Measurements from ENCODE around the gene MTHFSD. TPM values are rescaled to one million over a fixed set of nuclear protein-coding genes. Genes with fewer than 3 reads are reported as not detected.

The MTHFSD gene
- total and polyA plus RNA-seq, 2 of the 8 experiments (the other 6 are each of a cell fraction or from before 2014, with no cell fraction given), result 7.1 to 9.8 TPM

DNA sequence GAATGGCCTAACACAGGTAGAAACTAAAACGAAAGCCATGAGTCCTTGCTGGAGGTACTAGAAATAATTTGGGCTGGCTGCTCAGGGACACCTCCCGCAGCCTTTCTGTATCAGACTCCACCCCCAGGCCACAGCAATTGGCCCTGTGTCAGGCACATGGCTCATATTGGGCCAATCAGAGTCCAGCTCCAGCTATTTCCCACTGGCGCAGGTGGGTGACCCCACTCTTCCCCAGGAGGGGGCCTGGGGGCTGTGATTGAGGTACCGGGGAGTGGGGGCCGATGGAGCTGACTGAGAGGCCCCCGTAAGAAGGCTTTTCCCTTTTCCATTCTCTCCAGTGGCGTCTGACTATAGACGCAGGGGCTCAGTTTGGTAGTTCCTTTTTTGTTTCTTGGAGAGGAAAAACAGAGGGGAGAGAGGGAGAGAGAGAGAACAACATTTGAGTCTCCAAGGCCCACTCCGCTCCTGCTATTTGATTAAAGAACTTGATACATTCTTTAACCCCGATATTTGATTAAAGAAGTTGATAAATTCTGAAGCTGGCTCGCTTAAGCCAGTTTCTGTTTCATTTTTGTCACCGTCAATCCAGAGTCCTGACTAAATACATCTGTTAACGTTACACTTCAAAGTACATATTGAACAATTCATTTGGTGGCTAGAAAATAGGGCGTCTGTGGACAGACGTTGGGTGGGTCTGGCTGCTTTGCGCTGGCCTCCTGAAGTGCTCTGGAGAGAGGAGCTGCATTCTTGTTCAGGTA, 49.6 kb upstream of the MTHFSD start:
- Histone ChIP-seq H3K27ac (ENCODE audit: low read depth, low read length) (no peak overlapping the region), H3K27me3 (replicated peaks in 1 of 4; ENCODE audit: control insufficient read depth in 3 of 4, extremely low read depth in 1 of 4, insufficient read depth in 3 of 4, low read length in 3 of 4) (no peaks in the 10 kb centered on the region), H2AFZ (ENCODE audit: low read length) (no peak overlapping the region), H2BK12ac (ENCODE audit: low read depth, low read length) (no peak overlapping the region), H4K20me1 (replicated peaks in 1 of 2; ENCODE audit: control insufficient read depth in 1 of 2, insufficient read depth in 2 of 2, low read length in 2 of 2) (no peaks in the 10 kb centered on the region), H2BK5ac (ENCODE audit: low read depth, low read length) (no peak overlapping the region), H4K8ac (ENCODE audit: extremely low read depth, insufficient read depth, low read length) (no peak overlapping the region), H3K36me3 (ENCODE audit: control insufficient read depth in 2 of 4, insufficient read depth in 4 of 4, low read length in 3 of 4) (no peaks in the 10 kb centered on the region), H3K4ac (replicated peaks; ENCODE audit: insufficient read length, low read depth, low read length) (no peak overlapping the region), H4K91ac (replicated peaks; ENCODE audit: insufficient read length, low read length) (no peak overlapping the region), H4K5ac (ENCODE audit: insufficient read length, low read depth, low read length) (no peak overlapping the region), H2BK120ac (replicated peaks; ENCODE audit: low read depth, low read length) (no peak overlapping the region), H3K79me1 (ENCODE audit: low read depth, low read length) (no peaks in the 10 kb centered on the region), H3K23me2 (ENCODE audit: low read depth, low read length) (no peaks in the 10 kb centered on the region), H3K79me2 (ENCODE audit: control insufficient read depth in 1 of 2, insufficient read depth in 2 of 2, low read length in 2 of 2) (no peaks in the 10 kb centered on the region), H3K4me2 (ENCODE audit: insufficient read depth in 1 of 2, low read depth in 2 of 2, low read length in 2 of 2) (no peak overlapping the region), H2AK5ac (ENCODE audit: low read depth, low read length) (no peak overlapping the region), H3K4me1 (replicated peaks in 1 of 4; ENCODE audit: control insufficient read depth in 3 of 4, insufficient read depth in 4 of 4, low read length in 3 of 4) (no peaks in the 10 kb centered on the region), H2BK15ac (ENCODE audit: low read length) (no peak overlapping the region), H3K18ac (ENCODE audit: extremely low read depth, low read length) (no peak overlapping the region), H3K14ac (ENCODE audit: insufficient read length) (no peak overlapping the region), H3K9me3 (ENCODE audit: insufficient read depth in 2 of 2, low read depth in 1 of 2, low read length in 1 of 2) (no peaks in the 10 kb centered on the region), H2BK20ac (ENCODE audit: low read length) (no peak overlapping the region), H3K4me3 (ENCODE audit: extremely low read depth in 1 of 4, insufficient read depth in 2 of 4, low read depth in 3 of 4, low read length in 4 of 4) (no peak overlapping the region), H3K56ac (replicated peaks; ENCODE audit: insufficient read length, low read depth, low read length) (no peak overlapping the region), H3K23ac (ENCODE audit: insufficient read length) (no peak overlapping the region), H3K9ac (replicated peaks in 1 of 4; ENCODE audit: extremely low read depth in 1 of 4, low read depth in 3 of 4, low read length in 3 of 4) (no peak overlapping the region)
- DNase-seq (ENCODE audit: low read depth in 1 of 2, low spot score in 2 of 2) (no peak), FAIRE-seq (no peak)
- ChIA-PET CTCF (ENCODE audit: partially characterized antibody) (interaction anchor here (0.6 to 1.5 kb wide), 4 partner anchors 14 to 189 kb away, joined by 3 to 4 read pairs (median 4); no protein-coding TSS in a partner anchor), POLR2A (ENCODE audit: partially characterized antibody) (no interaction called here)
- WGBS, 2 experiments (ENCODE audit: extremely low coverage in 1 of 2, insufficient coverage in 1 of 2, insufficient read length in 1 of 2, insufficient replicate concordance in 2 of 2, low coverage in 1 of 2, low lambda C conversion rate in 2 of 2, missing lambda C conversion rate in 1 of 2), result 90% methylated on average over 14 of the region's 16 CpGs; no CpG with 5 or more reads in 1 of the 2 experiments
- no peak for TF ChIP-seq SAP30 (IDR thresholded peaks at IDR 0.05; ENCODE audit: insufficient read depth, insufficient replicate concordance, low read length)

Measured in H1 (cell line).